WERI-Rb-1 (cell line): ENCODE measurements around the gene BTBD6.

ENCODE experiments used
- DNase-seq: peaks from one replicate; pipeline ENCODE4 v3.0.0-alpha.2; 2020
- H3K27ac ChIP-seq: fragments of 250-450 bp; sonication (Bioruptor Pico); 2 replicates; pipeline ENCODE4 v1.5.1; 2020; ENCODE audit warnings: mild to moderate bottlenecking, moderate library complexity
- H3K27me3 ChIP-seq: fragments of 250-450 bp; sonication (Bioruptor Pico); 2 replicates; pipeline ENCODE4 v1.5.1; 2021; ENCODE audit warnings: mild to moderate bottlenecking, low read depth, moderate library complexity; ENCODE audit not compliant: insufficient read depth, severe bottlenecking
- H3K36me3 ChIP-seq: fragments of 250-450 bp; sonication (Bioruptor Pico); 2 replicates; pipeline ENCODE4 v1.5.1; 2020; ENCODE audit warnings: mild to moderate bottlenecking, moderate library complexity
- H3K4me3 ChIP-seq: 2 replicates; pipeline ENCODE4 v1.5.1; 2011; ENCODE audit warnings: low read depth, mild to moderate bottlenecking, control low read depth, low read length
- H3K9me3 ChIP-seq: fragments of 250-450 bp; sonication (Bioruptor Pico); 2 replicates; pipeline ENCODE4 v1.5.1; 2021; ENCODE audit warnings: mild to moderate bottlenecking, moderate library complexity; ENCODE audit not compliant: severe bottlenecking
- CTCF ChIP-seq: IDR thresholded peaks from 2 replicates; pipeline ENCODE4 v1.5.1; 2011; ENCODE audit warnings: low read depth, mild to moderate bottlenecking, control low read depth, inconsistent platforms, low read length

The BTBD6 gene

DNA sequence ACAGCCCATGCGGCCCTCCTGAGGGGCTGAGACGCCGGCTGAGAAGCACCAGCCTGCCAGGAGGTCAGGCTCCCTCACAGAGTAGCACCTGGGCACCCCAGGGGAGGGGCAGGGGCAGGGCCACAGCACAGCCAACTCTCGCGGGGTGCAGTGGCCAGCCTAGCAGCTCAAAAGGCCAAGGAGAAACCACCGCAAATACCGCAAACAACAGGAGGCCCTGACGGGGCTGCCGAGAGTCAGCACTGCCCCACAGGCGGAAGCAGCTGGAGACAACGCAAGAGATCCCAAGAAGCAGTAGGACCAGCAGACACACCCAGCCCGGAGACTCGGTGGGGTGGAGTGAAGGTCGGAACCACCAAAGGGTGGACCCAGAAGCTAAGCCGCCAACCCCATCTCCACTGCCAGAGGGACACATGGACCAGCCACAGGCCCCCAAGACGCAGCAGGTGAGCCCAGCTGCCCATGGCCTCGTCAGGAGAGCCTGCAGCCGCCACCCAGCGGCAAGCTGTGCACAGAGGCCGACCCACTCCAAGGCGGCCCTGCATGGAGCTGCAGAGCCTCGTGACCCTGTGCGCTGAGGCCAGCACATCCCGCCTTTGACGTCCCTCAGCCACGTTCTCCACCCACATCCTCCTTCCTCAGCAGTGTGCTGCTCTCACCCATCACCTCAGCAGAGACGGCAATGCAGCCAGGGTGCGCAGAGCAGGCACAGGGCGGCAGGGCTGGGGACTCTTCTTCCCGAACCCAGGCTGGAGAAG is 31.7 kb upstream of the BTBD6 start:
- no peaks in the 10 kb centered on the region for H3K27me3 ChIP-seq
- no peak overlapping the region for H3K27ac ChIP-seq
- TF ChIP-seq CTCF: no peak
- H3K4me3 ChIP-seq: no peak overlapping the region
- H3K36me3 ChIP-seq: peaks cover 57% of the 10 kb centered on the region
- no peak for DNase-seq
- no peaks in the 10 kb centered on the region for H3K9me3 ChIP-seq

DNA sequence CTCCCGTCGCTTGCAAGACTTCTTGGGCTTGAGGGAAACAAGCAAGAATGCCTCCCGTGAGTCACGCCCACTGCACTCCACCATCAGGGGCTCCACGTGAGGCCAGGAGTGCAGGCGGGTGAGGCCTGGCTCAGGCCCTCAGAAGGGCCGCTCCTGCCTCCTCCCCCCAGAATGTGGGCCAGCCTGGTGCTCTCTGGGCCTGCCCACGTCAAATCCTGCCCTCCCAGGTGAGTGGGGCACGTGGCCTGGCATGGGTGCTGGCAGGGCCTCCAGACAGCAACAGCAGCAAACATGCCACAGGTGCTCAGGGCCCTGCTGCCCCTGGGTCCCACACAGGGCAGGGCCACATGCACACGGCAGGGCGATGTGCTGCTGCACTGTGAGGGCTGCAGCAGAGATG is 30.6 kb upstream of the BTBD6 start:
- no peaks in the 10 kb centered on the region for H3K9me3 ChIP-seq
- H3K27me3 ChIP-seq: no peaks in the 10 kb centered on the region
- DNase-seq: no peak
- no peak overlapping the region for H3K27ac ChIP-seq
- peaks cover 49% of the 10 kb centered on the region for H3K36me3 ChIP-seq
- H3K4me3 ChIP-seq: no peak overlapping the region
- no peak for TF ChIP-seq CTCF

- no peak overlapping the region for H3K4me3 ChIP-seq
- TF ChIP-seq CTCF: no peak
- H3K27ac ChIP-seq: no peak overlapping the region
- no peak for DNase-seq
- H3K9me3 ChIP-seq: no peaks in the 10 kb centered on the region
- peaks cover 55% of the 10 kb centered on the region for H3K36me3 ChIP-seq
- no peaks in the 10 kb centered on the region for H3K27me3 ChIP-seq
Measured at GRCh38 chr14:105218611-105219010, 29.7 kb upstream of the BTBD6 start.

DNA sequence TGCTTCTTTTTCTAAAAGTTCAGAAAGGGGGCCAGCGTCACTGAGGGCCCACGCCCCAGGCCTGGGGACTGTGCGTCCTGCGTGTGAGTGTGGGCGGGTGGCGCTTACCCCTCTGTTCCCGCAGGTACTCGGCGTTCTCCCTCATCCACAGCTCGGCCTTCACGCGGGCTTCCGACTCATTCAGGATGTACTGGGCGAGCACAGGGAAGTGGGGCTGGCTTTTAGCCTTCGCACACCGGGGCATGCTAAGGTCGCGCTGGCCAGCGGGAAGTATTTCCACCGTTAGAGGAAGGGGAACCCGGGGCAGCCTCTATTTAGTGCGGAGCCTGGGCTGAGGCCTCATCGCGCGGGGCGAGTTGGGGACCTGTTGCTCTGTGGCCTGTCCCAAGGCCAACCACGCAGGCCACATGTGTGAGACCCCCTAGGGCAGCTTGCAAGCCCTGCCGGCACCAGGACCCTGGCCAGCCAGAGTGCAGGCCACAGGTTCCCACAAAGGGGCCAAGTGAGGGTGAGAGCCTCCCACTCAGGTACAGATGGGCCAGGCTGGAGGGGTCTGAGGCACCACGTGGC is 29.2 kb upstream of the BTBD6 start:
- no peaks in the 10 kb centered on the region for H3K9me3 ChIP-seq
- no peaks in the 10 kb centered on the region for H3K27me3 ChIP-seq
- TF ChIP-seq CTCF: no peak
- no peak for DNase-seq
- no peak overlapping the region for H3K4me3 ChIP-seq
- H3K36me3 ChIP-seq: peaks cover 59% of the 10 kb centered on the region
- H3K27ac ChIP-seq: no peak overlapping the region

DNA sequence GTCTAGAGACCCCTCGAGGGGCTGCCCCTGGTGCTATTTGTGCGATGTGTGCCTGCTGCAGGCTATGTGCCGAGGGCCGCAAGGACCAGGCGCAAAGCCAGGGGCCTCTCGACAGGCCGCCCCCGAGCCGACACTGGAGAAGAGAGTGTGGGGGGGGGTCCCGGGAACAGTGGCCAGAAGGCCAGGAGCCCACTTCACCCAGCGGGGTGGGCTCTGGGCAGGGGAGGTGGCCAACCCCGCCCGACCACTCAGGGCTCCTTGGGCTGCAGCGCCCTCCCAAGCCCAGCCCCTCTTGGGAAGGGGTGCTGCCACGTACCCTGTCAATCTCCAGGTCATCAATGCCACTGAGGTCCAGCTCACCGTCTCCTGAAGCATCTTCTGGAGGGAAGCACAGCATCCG is 28.6 kb upstream of the BTBD6 start:
- no peak overlapping the region for H3K4me3 ChIP-seq
- no peak for DNase-seq
- no peak overlapping the region for H3K27ac ChIP-seq
- no peak for TF ChIP-seq CTCF
- peaks cover 61% of the 10 kb centered on the region for H3K36me3 ChIP-seq
- no peaks in the 10 kb centered on the region for H3K9me3 ChIP-seq
- no peaks in the 10 kb centered on the region for H3K27me3 ChIP-seq
